Upper lobe of left lung (tissue), 4 donors: ENCODE results near the gene KCNK3.

Experiments
- POLR2A ChIP-seq, 4 donors: fragments of 450-650 bp; IDR thresholded peaks; one replicate each; pipeline ENCODE4 v1.5.1; 2016 to 2017; ENCODE audit warnings: antibody characterized with exemption in 4 of 4, mild to moderate bottlenecking in 2 of 4
- TF ChIP-seq, protein P1 (sequence below), 6 experiments: fragments of 450-650 bp in 4 of 6; fragments of 200-600 bp in 2 of 6; sonication (generic) in 2 of 6; IDR thresholded peaks; one replicate each; pipeline ENCODE4 v1.5.1; 2016 to 2019; ENCODE audit warnings: antibody characterized with exemption in 6 of 6

DNA sequence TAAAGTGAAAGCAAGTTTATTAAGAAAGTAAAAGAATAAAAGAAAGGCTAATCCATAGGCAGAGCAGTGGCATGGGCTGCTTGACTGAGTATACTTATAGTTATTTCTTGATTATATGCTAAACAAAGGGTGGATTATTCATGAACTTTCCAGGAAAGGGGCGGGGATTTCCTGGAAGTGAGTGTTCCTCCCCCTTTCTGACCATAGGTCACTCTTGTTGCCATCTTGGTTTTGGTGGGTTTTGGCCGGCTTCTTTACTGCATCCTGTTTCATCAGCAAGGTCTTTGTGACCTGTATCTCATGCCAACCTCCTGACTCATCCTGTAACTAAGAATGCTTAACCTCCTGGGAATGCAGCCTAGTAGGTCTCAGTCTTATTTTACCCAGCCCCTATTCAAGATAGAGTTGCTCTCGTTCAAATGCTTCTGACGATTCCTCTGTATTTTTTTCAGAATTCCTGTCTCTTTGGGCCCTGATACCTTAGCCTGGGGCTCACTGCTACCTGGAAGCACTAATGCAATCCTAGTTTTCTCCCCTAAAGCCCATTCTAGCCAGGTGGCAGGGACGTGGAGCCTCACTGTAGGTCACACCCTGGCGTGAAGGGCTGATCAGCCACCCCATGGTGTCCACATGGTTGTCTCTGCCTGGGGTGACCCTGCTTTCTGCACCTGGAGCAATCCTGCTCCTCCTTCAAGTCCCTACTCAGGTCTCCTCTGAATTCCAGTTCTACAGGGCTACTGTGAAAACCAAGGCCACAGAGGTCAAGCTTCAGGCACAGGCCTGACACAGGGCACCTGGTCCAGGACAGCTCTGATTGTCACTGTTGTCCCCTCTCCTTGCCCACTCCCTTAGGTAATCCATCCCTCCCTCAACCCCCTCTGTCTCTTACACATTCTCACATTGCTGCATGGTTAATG is 65.6 kb downstream of the KCNK3 start:
- TF ChIP-seq, protein P1, sequence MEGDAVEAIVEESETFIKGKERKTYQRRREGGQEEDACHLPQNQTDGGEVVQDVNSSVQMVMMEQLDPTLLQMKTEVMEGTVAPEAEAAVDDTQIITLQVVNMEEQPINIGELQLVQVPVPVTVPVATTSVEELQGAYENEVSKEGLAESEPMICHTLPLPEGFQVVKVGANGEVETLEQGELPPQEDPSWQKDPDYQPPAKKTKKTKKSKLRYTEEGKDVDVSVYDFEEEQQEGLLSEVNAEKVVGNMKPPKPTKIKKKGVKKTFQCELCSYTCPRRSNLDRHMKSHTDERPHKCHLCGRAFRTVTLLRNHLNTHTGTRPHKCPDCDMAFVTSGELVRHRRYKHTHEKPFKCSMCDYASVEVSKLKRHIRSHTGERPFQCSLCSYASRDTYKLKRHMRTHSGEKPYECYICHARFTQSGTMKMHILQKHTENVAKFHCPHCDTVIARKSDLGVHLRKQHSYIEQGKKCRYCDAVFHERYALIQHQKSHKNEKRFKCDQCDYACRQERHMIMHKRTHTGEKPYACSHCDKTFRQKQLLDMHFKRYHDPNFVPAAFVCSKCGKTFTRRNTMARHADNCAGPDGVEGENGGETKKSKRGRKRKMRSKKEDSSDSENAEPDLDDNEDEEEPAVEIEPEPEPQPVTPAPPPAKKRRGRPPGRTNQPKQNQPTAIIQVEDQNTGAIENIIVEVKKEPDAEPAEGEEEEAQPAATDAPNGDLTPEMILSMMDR (IDR thresholded peaks at IDR 0.05), result no peak
- no peak for TF ChIP-seq POLR2A (IDR thresholded peaks at IDR 0.05)
